Mucosa of rectum (tissue), 2 donors: ENCODE data around the gene IRF2BP2.

Experiments
- H3K27ac ChIP-seq, 2 donors: one replicate each; pipeline ENCODE4 v1.7.0; 2013; ENCODE audit warnings: inconsistent platforms in 2 of 2, low read depth in 2 of 2, low read length in 2 of 2
- H3K27me3 ChIP-seq, 2 donors: one replicate each; pipeline ENCODE4 v1.7.0; 2013; ENCODE audit warnings: low read length in 2 of 2; ENCODE audit not compliant: control insufficient read depth in 2 of 2, insufficient read depth in 2 of 2
- H3K36me3 ChIP-seq, 2 donors: one replicate each; pipeline ENCODE4 v1.7.0; 2013; ENCODE audit warnings: low read length in 2 of 2; ENCODE audit not compliant: control insufficient read depth in 2 of 2, insufficient read depth in 2 of 2
- H3K4me1 ChIP-seq, 2 donors: one replicate each; pipeline ENCODE4 v1.7.0; 2013; ENCODE audit warnings: low read length in 2 of 2, mild to moderate bottlenecking in 1 of 2; ENCODE audit not compliant: control insufficient read depth in 2 of 2, insufficient read depth in 2 of 2
- H3K4me3 ChIP-seq, 2 donors: one replicate each; pipeline ENCODE4 v1.7.0; 2013; ENCODE audit warnings: low read length in 2 of 2
- H3K9ac ChIP-seq, 2 donors: one replicate each; pipeline ENCODE4 v1.7.0; 2013; ENCODE audit warnings: low read length in 2 of 2, low read depth in 1 of 2, mild to moderate bottlenecking in 1 of 2
- H3K9me3 ChIP-seq, 2 donors: one replicate each; pipeline ENCODE4 v1.7.0; 2013; ENCODE audit warnings: low read length in 2 of 2; ENCODE audit not compliant: control insufficient read depth in 2 of 2
- donor health status: healthy.
- donor health status: Normal muscosa, but diverticular disease.

IRF2BP2 gene

DNA sequence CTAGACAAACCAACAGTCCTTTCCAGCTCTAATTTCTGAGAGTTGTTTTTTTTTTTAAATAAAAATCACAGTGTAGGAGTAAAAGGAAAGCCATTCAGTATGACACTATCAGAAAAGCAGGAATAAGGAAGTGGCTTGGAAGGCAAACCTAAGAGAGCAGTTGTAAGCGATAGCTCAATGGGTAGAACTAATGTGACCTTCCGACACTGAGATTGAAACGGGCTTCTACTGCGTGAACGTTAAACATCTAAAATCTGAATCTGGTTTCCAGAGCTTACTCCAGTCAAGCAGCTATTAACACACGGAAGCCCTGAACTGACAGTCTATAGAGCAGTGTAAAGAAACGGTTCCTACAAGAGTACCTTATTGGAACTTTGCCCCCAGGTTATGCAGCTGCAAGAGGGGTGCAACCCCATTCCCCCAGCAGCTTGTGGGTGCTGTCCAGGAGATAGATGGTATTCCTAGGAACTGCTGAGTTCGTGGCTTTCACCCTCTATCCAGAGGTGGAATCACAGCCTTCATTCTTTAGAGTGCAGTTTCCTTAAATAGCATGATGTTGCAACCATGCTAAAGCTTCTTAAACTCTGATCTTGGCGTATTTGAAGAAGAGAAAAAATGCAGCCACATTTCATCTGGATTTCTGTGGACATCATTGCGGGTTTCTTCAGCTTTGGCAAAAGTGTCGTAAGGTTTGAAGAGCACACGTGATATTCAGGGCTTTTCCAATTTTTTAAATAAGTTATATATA, 3.3 kb upstream of the IRF2BP2 start:
- Histone ChIP-seq H3K4me1 (peaks cover 31 to 49% of the 10 kb centered on the region in 2 donors), H3K4me3 (peak overlapping the region; percentile 64 to 85), H3K9ac (peak overlapping the region; percentile 89 to 99), H3K9me3 (no peaks in the 10 kb centered on the region), H3K27ac (peak overlapping the region; percentile 99 to 100), H3K36me3 (peaks cover 0 to 3% of the 10 kb centered on the region in 2 donors), H3K27me3 (no peaks in the 10 kb centered on the region)

DNA sequence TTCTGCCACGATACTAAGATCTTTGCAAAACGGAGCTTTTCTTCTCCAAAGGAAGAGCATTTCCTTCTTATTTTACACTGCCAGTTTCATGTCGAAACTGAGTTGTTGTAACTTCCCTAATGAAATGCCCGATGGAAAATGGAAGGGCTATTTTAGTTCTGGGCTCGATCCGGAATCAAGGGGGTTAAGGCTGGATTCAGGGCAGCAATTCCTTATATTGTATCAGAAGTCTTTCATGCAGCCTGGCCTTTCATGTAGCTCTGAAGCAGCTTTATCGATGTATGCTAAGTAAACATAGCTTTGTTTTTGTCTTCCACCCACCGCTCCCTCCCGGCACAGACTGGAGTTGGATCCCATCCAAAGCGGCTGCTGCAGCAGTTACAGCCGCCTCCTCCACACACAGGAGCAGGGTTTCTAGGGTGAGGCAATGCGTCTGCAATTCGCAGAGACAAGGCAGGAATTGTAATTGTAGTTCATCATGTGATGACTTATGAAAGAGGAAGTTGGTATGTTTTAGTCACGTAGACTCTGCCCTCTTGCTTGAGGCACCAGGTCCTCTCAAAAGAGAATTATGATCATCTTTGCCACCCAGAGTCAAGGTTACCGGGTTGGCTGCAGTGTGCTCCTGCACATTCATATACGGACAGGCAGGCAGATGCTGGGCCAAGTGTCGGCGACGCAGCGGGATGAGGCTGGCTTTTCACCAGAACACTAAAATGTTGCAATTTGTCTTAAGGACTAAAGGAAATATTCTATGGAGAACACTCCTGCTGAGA, 2.6 kb upstream of the IRF2BP2 start:
- Histone ChIP-seq H3K4me3 (peak overlapping the region; percentile 64 to 85), H3K27me3 (no peaks in the 10 kb centered on the region), H3K9ac (peak overlapping the region; percentile 89 to 99), H3K36me3 (peaks cover 5 to 10% of the 10 kb centered on the region in 2 donors), H3K4me1 (peaks cover 31 to 49% of the 10 kb centered on the region in 2 donors), H3K9me3 (no peaks in the 10 kb centered on the region), H3K27ac (peak overlapping the region; percentile 99 to 100)

DNA sequence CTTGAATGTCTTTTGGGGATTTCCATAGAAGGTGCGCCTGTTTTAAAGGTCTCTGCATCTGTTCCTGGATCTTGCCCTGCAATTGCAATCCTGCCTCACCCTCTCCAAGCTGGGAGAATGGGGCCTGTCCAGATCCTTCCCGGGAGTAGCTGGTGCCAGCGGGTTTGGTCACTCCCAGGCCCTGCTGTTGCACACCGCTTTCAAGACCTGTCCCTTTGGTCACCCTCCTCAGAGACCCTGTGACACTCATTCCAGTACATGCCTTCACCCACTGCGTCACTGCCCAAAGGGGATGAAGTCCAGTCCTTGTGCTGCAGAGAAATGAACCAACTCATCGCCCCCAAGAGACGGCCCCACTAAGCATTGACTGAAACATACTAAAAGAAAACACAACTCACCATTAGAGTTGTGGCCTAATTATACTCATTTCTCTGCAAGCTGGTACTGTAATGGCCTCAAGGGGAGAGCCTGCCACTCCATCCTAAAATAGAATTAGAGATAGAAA, 1.9 kb upstream of the IRF2BP2 start:
- Histone ChIP-seq H3K27ac (peak overlapping the region; percentile 99 to 100), H3K9me3 (no peaks in the 10 kb centered on the region), H3K4me3 (peak overlapping the region; percentile 64 to 85), H3K27me3 (no peaks in the 10 kb centered on the region), H3K36me3 (peaks cover 11 to 17% of the 10 kb centered on the region in 2 donors), H3K4me1 (peaks cover 31 to 47% of the 10 kb centered on the region in 2 donors), H3K9ac (peak overlapping the region; percentile 89 to 99)

DNA sequence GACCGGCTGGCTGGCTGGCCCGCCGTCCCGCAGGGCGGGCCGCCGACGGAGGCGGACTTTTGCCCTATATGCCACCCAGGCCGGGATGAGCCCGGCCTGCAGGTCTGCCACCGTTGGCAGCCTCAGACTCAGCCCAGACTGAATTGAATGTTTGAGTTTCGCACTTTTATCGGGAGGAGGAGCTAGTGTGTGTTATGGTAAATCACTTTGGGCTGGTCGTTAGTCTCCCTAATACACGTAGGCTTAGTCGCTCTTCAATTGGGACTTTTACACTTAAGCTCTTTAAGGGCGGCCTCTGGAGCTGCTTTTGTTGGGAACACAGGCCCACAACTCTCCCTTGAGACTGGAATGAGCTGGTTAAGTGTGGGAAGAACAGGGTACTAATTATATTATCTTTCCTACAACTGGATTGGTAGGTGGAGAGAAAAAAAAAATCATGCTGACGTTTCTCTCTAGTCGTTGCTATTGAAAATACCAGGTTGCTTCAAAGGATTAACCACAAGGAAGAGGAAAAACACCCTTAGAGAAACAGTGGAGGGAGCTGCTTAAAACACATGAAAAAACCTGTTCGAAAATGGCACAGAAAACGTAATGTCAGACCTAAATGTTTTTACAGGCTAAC, 1.4 kb upstream of the IRF2BP2 start:
- Histone ChIP-seq H3K4me3 (peak overlapping the region; percentile 64 to 85), H3K9ac (peak overlapping the region; percentile 89 to 99), H3K9me3 (no peaks in the 10 kb centered on the region), H3K27me3 (no peaks in the 10 kb centered on the region), H3K27ac (peak overlapping the region; percentile 99 to 100), H3K4me1 (peaks cover 34 to 42% of the 10 kb centered on the region in 2 donors), H3K36me3 (peaks cover 17 to 21% of the 10 kb centered on the region in 2 donors)

DNA sequence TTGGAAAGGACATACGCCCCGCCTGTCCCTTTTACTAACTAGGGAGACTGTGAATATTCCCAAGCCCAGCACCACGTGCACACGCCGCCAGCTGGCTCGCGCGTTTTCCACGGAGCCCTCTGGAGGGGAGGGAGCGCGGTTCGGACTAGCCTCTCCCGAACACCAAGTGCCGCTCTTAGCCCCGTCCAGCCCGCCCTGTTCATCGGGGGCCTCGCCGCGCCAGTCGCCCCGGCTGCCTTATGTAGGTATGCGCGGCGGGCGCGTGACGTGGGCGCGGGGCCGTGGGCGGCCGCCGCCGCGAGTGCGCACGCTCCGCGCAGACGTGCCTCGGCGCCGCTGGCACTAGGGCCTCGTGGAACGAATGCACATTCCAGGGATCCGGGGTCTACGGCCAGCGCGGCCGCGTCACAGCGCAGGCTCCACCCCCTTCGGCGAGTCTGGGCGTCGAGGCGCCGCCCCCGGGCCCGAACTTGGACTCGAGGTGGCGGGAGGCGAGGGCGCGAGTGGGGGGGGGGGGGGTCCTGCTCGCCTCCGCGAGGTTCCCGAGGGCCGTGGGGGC, 767 bp upstream of the IRF2BP2 start:
- H3K4me1 ChIP-seq, result peaks cover 34 to 45% of the 10 kb centered on the region in 2 donors
- peaks cover 18 to 26% of the 10 kb centered on the region in 2 donors for H3K36me3 ChIP-seq
- peak overlapping the region; percentile 99 to 100 for H3K27ac ChIP-seq
- H3K9me3 ChIP-seq, result no peaks in the 10 kb centered on the region
- H3K27me3 ChIP-seq, result no peaks in the 10 kb centered on the region
- peak overlapping the region; percentile 98 to 99 for H3K9ac ChIP-seq
- peak overlapping the region; percentile 68 to 85 for H3K4me3 ChIP-seq

DNA sequence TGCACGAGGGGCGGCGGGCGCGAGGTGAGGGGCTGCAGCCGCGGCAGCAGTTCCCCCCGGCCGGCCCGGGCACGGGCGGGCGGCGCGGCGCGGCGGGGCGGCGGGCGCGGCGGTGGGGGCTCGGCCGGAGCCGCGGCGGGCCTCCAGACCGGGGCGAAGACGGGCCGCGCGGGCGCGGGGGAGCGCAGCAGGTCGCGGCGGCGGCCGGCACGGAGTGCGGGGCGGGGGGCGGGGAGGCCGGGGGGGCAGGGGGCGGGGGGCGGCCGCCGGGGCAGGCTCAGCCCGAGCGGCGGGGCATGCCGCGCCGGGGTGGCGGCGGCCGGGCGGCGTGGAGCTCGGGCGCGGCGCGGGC, 311 bp downstream of the IRF2BP2 start:
- Histone ChIP-seq H3K4me3 (peak overlapping the region in 1 of 2 donors; percentile 46), H3K36me3 (peaks cover 27 to 35% of the 10 kb centered on the region in 2 donors), H3K27me3 (no peaks in the 10 kb centered on the region), H3K9me3 (no peaks in the 10 kb centered on the region), H3K4me1 (peaks cover 38 to 45% of the 10 kb centered on the region in 2 donors), H3K27ac (peak overlapping the region; percentile 99 to 100), H3K9ac (peak overlapping the region in 1 of 2 donors; percentile 99)

DNA sequence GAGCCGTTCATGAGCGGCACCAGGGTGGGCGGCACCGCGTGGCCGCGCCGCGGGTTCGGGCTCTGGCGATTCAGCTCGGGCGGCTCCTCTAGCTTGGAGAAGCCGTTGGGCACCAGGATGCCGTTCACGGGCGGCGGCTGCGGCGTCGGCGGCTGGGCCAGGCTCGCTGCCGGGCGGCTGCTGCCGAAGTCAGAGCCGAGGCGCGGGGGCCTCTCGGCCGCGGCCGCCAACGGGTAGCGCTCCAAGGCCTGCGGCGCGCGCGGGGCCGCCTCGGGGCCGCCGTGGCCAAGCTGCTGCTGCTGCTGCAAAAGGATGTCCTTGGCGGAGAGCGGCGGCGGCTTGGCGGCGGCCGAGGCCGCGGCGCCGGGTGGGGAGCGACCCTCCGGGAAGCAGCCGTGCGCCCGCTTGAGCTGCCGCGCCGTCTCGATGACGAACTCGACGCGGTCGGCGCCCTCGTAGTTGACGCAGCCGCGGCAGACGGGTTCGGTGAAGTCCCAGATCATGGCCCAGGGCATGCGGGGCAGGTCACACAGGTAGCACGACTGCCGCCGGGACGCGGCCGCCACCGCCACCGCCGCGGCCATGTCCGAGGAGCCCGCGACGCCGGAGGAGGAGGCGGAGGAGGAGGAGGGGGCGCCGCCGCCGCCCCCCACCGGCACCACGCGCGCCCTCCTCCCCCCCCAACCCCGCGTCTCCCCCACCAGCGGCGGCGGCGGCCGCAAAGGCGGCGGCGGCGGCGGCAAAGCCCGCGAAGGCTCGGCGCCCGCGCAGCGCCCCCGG, 877 bp downstream of the IRF2BP2 start:
- peaks cover 38 to 45% of the 10 kb centered on the region in 2 donors for H3K4me1 ChIP-seq
- H3K9me3 ChIP-seq, result no peaks in the 10 kb centered on the region

DNA sequence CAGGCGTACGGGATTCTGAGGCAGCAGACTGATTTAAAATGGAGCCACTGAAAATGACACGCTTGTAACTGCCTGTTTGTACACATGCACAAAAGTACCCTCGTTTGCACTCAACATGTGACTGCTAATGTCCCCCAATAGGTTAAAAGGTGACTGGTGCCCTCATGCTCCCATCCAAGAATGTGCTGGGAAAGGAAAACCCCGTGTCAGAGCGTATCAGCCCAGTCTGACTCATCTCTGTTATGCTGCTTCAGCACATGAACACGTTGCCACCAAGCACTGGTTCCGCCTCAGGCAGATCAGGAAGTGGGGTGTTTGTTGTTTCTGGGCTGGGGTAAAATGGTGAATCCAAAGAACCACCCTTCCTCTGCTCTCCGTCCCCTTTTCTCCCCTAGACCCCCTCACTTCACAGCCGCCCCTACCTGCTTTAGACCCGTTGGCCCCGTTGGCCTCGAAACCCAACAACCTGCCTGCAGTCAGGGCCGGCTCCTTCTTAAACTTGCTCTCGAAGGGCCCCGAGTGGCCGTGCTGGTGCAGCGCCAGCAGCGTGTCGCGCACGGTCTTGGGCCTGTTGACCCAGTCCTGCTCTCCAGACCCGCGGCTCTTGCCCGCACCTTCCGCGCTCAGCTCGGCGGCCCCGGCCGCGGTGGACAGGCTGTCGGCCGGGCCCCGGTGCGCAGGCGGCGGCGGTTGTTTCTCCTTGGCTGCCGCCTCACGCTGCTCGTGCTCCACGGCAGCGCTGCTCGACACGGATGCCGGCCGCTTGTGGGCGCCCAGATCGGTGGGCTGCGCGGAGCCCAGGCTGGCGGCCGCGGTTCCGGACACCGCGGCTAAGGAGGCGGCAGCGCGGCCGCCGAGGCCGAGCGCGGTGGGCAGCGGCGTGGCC, 1.7 kb downstream of the IRF2BP2 start:
- H3K9ac ChIP-seq, result peak overlapping the region; percentile 97 to 100
- H3K4me1 ChIP-seq, result peaks cover 37 to 45% of the 10 kb centered on the region in 2 donors
- H3K36me3 ChIP-seq, result peaks cover 27 to 40% of the 10 kb centered on the region in 2 donors

More for the DNA sequence above, 877 bp downstream of the IRF2BP2 start:
- peaks cover 27 to 36% of the 10 kb centered on the region in 2 donors for H3K36me3 ChIP-seq
- peak overlapping the region; percentile 97 to 100 for H3K9ac ChIP-seq
- H3K4me3 ChIP-seq, result peak overlapping the region; percentile 81 to 91
- H3K27me3 ChIP-seq, result no peaks in the 10 kb centered on the region
- H3K27ac ChIP-seq, result peak overlapping the region; percentile 98 to 99

More for the DNA sequence above, 1.7 kb downstream of the IRF2BP2 start:
- Histone ChIP-seq H3K9me3 (no peaks in the 10 kb centered on the region), H3K4me3 (peak overlapping the region; percentile 81 to 91), H3K27ac (peak overlapping the region; percentile 98 to 99), H3K27me3 (no peaks in the 10 kb centered on the region)
